Thyroid gland (tissue), 4 donors: ENCODE measurements around the gene KLK8.

Experiments
- CTCF ChIP-seq, 6 experiments: fragments of 200-600 bp in 3 of 6; fragments of 450-650 bp in 3 of 6; sonication (generic) in 3 of 6; IDR thresholded peaks; one replicate each; pipeline ENCODE4 v1.5.1; 2016 to 2019; ENCODE audit warnings: antibody characterized with exemption in 6 of 6, mild to moderate bottlenecking in 2 of 6, inconsistent platforms in 1 of 6, moderate library complexity in 1 of 6
- POLR2A ChIP-seq, 2 donors: fragments of 450-650 bp; IDR thresholded peaks; one replicate each; pipeline ENCODE4 v1.6.1; 2017; ENCODE audit warnings: antibody characterized with exemption in 2 of 2, mild to moderate bottlenecking in 2 of 2, moderate library complexity in 1 of 2

- no peak for TF ChIP-seq CTCF (IDR thresholded peaks at IDR 0.05)
- TF ChIP-seq POLR2A (IDR thresholded peaks at IDR 0.05) = no peak
These were observed 423 bp downstream of the KLK8 start for GRCh38 chr19:51000981-51001380.
